NB4 (cell line): Measurements from ENCODE around the gene TRABD2B.

ENCODE experiments used
- DNase-seq: peaks from one replicate; pipeline ENCODE4 v3.0.0; 2010; ENCODE audit warnings: low read depth
- H3K4me3 ChIP-seq: one replicate; pipeline ENCODE4 v1.5.1; 2011; ENCODE audit warnings: mild to moderate bottlenecking, low read depth, low read length, moderate library complexity
- CTCF ChIP-seq: IDR thresholded peaks from one replicate; pipeline ENCODE4 v1.5.1; 2012; ENCODE audit warnings: low read depth, low read length
- MYC ChIP-seq: IDR thresholded peaks from 2 replicates; pipeline ENCODE4 v1.6.1; 2011; ENCODE audit warnings: low read depth, low read length
- POLR2A ChIP-seq: IDR thresholded peaks from 2 replicates; pipeline ENCODE4 v1.6.1; 2011; ENCODE audit warnings: mild to moderate bottlenecking; ENCODE audit not compliant: insufficient read length; ENCODE audit errors: extremely low read depth
- TF ChIP-seq, protein P1 (sequence below): IDR thresholded peaks from 2 replicates; pipeline ENCODE4 v1.6.1; 2011; ENCODE audit warnings: low read depth, low read length

The TRABD2B gene

GRCh38 chr1:47797575-47797974, 199.6 kb downstream of the TRABD2B start:
- no peak for TF ChIP-seq POLR2A
- TF ChIP-seq, protein P1, sequence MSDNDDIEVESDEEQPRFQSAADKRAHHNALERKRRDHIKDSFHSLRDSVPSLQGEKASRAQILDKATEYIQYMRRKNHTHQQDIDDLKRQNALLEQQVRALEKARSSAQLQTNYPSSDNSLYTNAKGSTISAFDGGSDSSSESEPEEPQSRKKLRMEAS: no peak
- no peak for TF ChIP-seq CTCF
- TF ChIP-seq MYC: no peak
- DNase-seq: no peak

DNA sequence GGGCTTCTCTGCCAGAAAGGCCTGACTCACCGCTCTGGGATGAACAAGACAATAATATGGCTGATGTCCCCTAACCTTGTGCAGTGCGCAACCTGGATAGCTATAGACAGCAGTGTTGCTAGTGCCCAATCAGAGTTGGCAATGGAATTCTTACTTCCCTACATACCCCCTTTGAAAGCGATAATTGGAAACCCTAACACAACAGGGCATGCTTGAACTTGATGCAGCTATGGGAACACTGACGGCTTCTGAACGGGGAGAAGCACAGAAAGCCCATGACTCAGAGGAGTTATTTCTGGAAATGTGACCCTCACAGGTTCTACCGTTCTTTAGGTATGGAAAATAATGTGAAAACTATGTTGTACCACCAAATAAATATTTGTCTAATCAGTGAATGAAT, 200.6 kb downstream of the TRABD2B start:
- H3K4me3 ChIP-seq: no peak overlapping the region
- no peak for TF ChIP-seq MYC
- no peak for DNase-seq

More at GRCh38 chr1:47797575-47797974, 199.6 kb downstream of the TRABD2B start:
- no peak overlapping the region for H3K4me3 ChIP-seq

- H3K4me3 ChIP-seq: no peak overlapping the region
- DNase-seq: no peak
- TF ChIP-seq, protein P1: no peak
- no peak for TF ChIP-seq MYC
- no peak for TF ChIP-seq POLR2A
- TF ChIP-seq CTCF: no peak
Measured at GRCh38 chr1:47795102-47795501, 202.1 kb downstream of the TRABD2B start.

DNA sequence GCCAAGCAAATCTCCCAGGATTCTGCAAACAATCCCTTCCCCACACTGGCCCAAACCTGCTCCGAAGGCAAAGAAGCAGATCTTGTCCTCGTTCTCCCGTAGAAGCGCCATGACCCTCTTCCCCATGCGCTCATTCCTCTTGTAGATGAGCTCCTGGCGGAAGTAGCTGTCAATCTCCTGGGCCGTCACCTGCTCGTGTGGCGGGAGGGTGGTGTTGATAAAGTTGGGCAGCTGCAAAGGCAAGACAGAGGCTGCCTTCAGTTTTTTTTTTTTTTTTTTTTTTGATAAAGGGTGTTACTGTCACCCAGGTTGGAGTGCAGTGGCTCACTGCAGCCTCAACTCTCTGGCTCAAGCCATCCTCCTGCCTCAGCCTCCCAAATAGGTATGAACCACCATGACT, 202.7 kb downstream of the TRABD2B start:
- TF ChIP-seq, protein P1: no peak
- TF ChIP-seq MYC (no peak), POLR2A (no peak), CTCF (no peak)
- no peak overlapping the region for H3K4me3 ChIP-seq
- no peak for DNase-seq

GRCh38 chr1:47794081-47794480, 203.1 kb downstream of the TRABD2B start:
- TF ChIP-seq, protein P1: no peak
- TF ChIP-seq POLR2A: no peak
- TF ChIP-seq CTCF: no peak
- no peak for TF ChIP-seq MYC

DNA sequence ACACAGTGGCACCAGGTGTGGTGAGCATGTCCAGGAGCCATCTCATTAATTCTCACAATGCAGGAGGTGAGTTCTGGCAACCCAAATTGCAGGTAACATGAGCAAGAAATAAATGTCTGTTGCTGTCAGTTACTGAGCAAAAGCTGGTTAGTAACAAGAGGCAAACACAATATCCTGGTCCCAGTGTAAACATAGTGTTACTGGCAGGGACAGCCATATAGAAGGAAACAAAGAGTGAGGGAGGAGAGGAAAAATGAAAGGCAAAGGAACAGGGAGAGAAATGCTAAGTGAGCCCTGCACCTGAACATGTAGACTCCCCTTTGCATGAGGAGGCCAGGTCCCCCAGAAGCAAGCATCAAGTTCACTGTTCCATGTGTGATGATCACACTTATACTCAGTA, 203.6 kb downstream of the TRABD2B start:
- no peak overlapping the region for H3K4me3 ChIP-seq
- TF ChIP-seq POLR2A (no peak), MYC (no peak), CTCF (no peak)
- TF ChIP-seq, protein P1: no peak
- no peak for DNase-seq

More at GRCh38 chr1:47794081-47794480, 203.1 kb downstream of the TRABD2B start:
- DNase-seq: no peak
- H3K4me3 ChIP-seq: no peak overlapping the region
